NT2/D1 (cell line): ENCODE results near the gene OCSTAMP.

ENCODE experiments used
- SUZ12 ChIP-seq: IDR thresholded peaks from 2 replicates; pipeline ENCODE4 v1.6.1; 2011; ENCODE audit not compliant: insufficient read length, insufficient read depth; ENCODE audit errors: extremely low read depth
- ZNF274 ChIP-seq: IDR thresholded peaks from 2 replicates; pipeline ENCODE4 v1.6.1; 2011; ENCODE audit warnings: mild to moderate bottlenecking, low read depth, low read length

GRCh38 chr20:46594725-46595124 is 44.3 kb upstream of the OCSTAMP start:
- TF ChIP-seq ZNF274 (no peak), SUZ12 (no peak)
